Endothelial cell of umbilical vein (primary cell): ENCODE results near the gene AP5Z1. TPM values are rescaled to one million over a fixed set of nuclear protein-coding genes. Genes with fewer than 3 reads are reported as not detected.

Source experiments
- BruUV-seq: library from RNA; stranded (reverse); fragments of 400-500 nt; replicated peaks from 2 replicates; lab custom pipeline; 2021; lab: Mats Ljungman, UMichigan
- CTCF ChIA-PET: fragments of 300-600, 350-600 bp; sonication (Branson Sonifier 250); formaldehyde crosslinking; loops from one replicate; lab custom pipeline; 2021; ENCODE audit warnings: antibody characterized with exemption, inconsistent platforms; lab: Charles Lee
- POLR2A ChIA-PET: fragments of 300-600, 350-600 bp; sonication (Branson Sonifier 250); formaldehyde crosslinking; loops from one replicate; lab custom pipeline; 2021; ENCODE audit warnings: antibody characterized with exemption, inconsistent platforms; lab: Charles Lee
- DNase-seq: peaks from one replicate; pipeline ENCODE4 v3.0.0-alpha.2; 2011; ENCODE audit warnings: low read depth, low spot score
- FAIRE-seq: peaks from 2 replicates; lab custom pipeline; 2011; peaks lifted over from hg19 to GRCh38; lab: Jason Lieb, UNC
- H2AFZ ChIP-seq: 2 replicates; pipeline ENCODE4 v1.6.0; 2012; ENCODE audit warnings: low read depth, low read length, control low read depth, inconsistent platforms
- H3K27ac ChIP-seq: 2 replicates; pipeline ENCODE4 v1.5.1; 2011; ENCODE audit warnings: low read depth, mild to moderate bottlenecking, control low read depth, low read length, moderate library complexity; ENCODE audit not compliant: insufficient read depth
- H3K27me3 ChIP-seq, 2 experiments: 2 replicates each; pipeline versions ENCODE4 v1.6.0 to v1.6.1; 2011; ENCODE audit warnings: low read length in 2 of 2, mixed read lengths in 1 of 2; ENCODE audit not compliant: control insufficient read depth in 2 of 2, insufficient read depth in 2 of 2
- H3K36me3 ChIP-seq, 2 experiments: 2 replicates in 1 of 2; 3 replicates in 1 of 2; pipeline ENCODE4 v1.5.1; 2011; ENCODE audit warnings: low read length in 2 of 2, mild to moderate bottlenecking in 1 of 2, moderate library complexity in 1 of 2; ENCODE audit not compliant: control insufficient read depth in 2 of 2, insufficient read depth in 2 of 2; ENCODE audit errors: extremely low read depth in 1 of 2
- H3K4me1 ChIP-seq: 3 replicates; pipeline ENCODE4 v1.5.1; 2011; ENCODE audit warnings: mild to moderate bottlenecking, low read length; ENCODE audit not compliant: control insufficient read depth, insufficient read depth; ENCODE audit errors: extremely low read depth
- H3K4me2 ChIP-seq: 2 replicates; pipeline ENCODE4 v1.6.1; 2011; ENCODE audit warnings: low read length, control low read depth, mixed read lengths; ENCODE audit not compliant: insufficient read depth
- H3K4me3 ChIP-seq, 3 experiments: fragments of 200-600 bp in 1 of 3; sonication (generic), shearing (Covaris generic) in 1 of 3; replicated peaks in 1 of 3; 2 replicates each; pipeline ENCODE4 v1.5.1; 2011 to 2016; ENCODE audit warnings: control low read depth in 3 of 3, low read length in 3 of 3, mild to moderate bottlenecking in 2 of 3, inconsistent platforms in 1 of 3, low read depth in 1 of 3, moderate library complexity in 1 of 3; ENCODE audit not compliant: insufficient read depth in 1 of 3
- H3K79me2 ChIP-seq: 2 replicates; pipeline ENCODE4 v1.6.0; 2012; ENCODE audit warnings: low read length, inconsistent platforms; ENCODE audit not compliant: control insufficient read depth, insufficient read depth
- H3K9ac ChIP-seq: replicated peaks from 2 replicates; pipeline ENCODE3; 2011; ENCODE audit warnings: low read length, control low read depth; ENCODE audit not compliant: insufficient read depth; ENCODE audit errors: extremely low read depth
- H3K9me1 ChIP-seq: replicated peaks from 3 replicates; pipeline ENCODE4 v1.6.0; 2011; ENCODE audit warnings: mild to moderate bottlenecking, low read length; ENCODE audit not compliant: control insufficient read depth, insufficient read depth; ENCODE audit errors: extremely low read depth
- H3K9me3 ChIP-seq: replicated peaks from 2 replicates; pipeline ENCODE4 v1.5.1; 2012; ENCODE audit warnings: low read length, inconsistent platforms; ENCODE audit not compliant: control insufficient read depth, insufficient read depth
- H4K20me1 ChIP-seq: replicated peaks from 2 replicates; pipeline ENCODE3; 2011; ENCODE audit warnings: mild to moderate bottlenecking, low read length; ENCODE audit not compliant: control insufficient read depth, insufficient read depth; ENCODE audit errors: extremely low read depth
- EZH2 ChIP-seq: IDR thresholded peaks from 2 replicates; pipeline ENCODE4 v1.6.1; 2012; ENCODE audit warnings: borderline replicate concordance, low read depth, mild to moderate bottlenecking, moderate library complexity, low read length, inconsistent platforms; ENCODE audit not compliant: severe bottlenecking
- FOS ChIP-seq: IDR thresholded peaks from 2 replicates; pipeline ENCODE4 v1.6.1; 2011; ENCODE audit warnings: mild to moderate bottlenecking, low read length, moderate library complexity, borderline replicate concordance; ENCODE audit not compliant: insufficient read depth
- MAX ChIP-seq: IDR thresholded peaks from 2 replicates; pipeline ENCODE4 v1.6.1; 2011; ENCODE audit not compliant: insufficient read depth, insufficient read length
- POLR2AphosphoS5 ChIP-seq: IDR thresholded peaks from 2 replicates; pipeline ENCODE4 v1.6.1; 2012; ENCODE audit warnings: low read depth, mild to moderate bottlenecking, control low read depth, low read length, moderate library complexity; ENCODE audit not compliant: insufficient read depth
- dilution Hi-C: fragments of 300-500 bp; cut with MboI; formaldehyde crosslinking; loops from one replicate; pipeline ENCODE4 v1.15.0; 2019; ENCODE audit warnings: low sequenced_read_pairs; ENCODE audit not compliant: extremely low pct_ligation_motif_present
- intact Hi-C: fragments of 100-400 bp; cut with micrococcal nuclease; formaldehyde crosslinking; loops from one replicate; pipeline ENCODE4 v1.10.0; 2022
- polyA plus RNA-seq, 4 experiments: library from polyadenylated mRNA; depleted of rRNA in 3 of 4; stranded (reverse) in 3 of 4; unstranded in 1 of 4; fragments of >200 nt; gene quantifications; 2 replicates each; pipeline versions ENCODE4 v1.2.1 to v1.2.3, GENCODE V29; 2011 to 2012; ENCODE audit warnings: missing spikeins in 1 of 4
- total RNA-seq: library from RNA; stranded (reverse); gene quantifications from 2 replicates; pipeline ENCODE4 v1.2.3, GENCODE V29; 2021

Gene AP5Z1
- total and polyA plus RNA-seq, 2 donors (not counting 3 experiments of a cell fraction or from before 2014, with no cell fraction given), result 53.7 to 58.9 TPM

- peaks cover 49% of the 10 kb centered on the region for H3K4me1 ChIP-seq
- peak; percentile 96 for DNase-seq
- peak overlapping the region; percentile 76 for H3K27ac ChIP-seq
- intact Hi-C loops, result loop anchor here (1.0 kb wide), 3 partner anchors 19 to 60 kb away; no protein-coding TSS in a partner anchor
- no peaks in the 10 kb centered on the region for H3K9me1 ChIP-seq
- no peak overlapping the region for H2AFZ ChIP-seq
- no TSS peak for BruUV-seq
- H3K36me3 ChIP-seq, result peaks cover 7 to 11% of the 10 kb centered on the region in 2 experiments
- no peaks in the 10 kb centered on the region for H3K9me3 ChIP-seq
- no peak overlapping the region for H3K4me3 ChIP-seq
- POLR2A ChIA-PET, result interaction anchor here (0.5 to 2.3 kb wide), 4 partner anchors 20 to 489 kb away, joined by 6 to 12 read pairs (median 6); no protein-coding TSS in a partner anchor
- no peaks in the 10 kb centered on the region for H3K27me3 ChIP-seq
- H4K20me1 ChIP-seq, result no peaks in the 10 kb centered on the region
- dilution Hi-C loops, result no loop called here
- CTCF ChIA-PET, result interaction anchor here (0.6 to 2.1 kb wide), 9 partner anchors 10 to 131 kb away, joined by 3 to 14 read pairs (median 4); partner anchors contain the start of genes AP5Z1 and FOXK1
- peak; percentile 3 for TF ChIP-seq FOS
- no peak for TF ChIP-seq EZH2
- TF ChIP-seq POLR2AphosphoS5, result peak; percentile 75
- peak; percentile 21 for TF ChIP-seq MAX
- H3K79me2 ChIP-seq, result peaks cover 32% of the 10 kb centered on the region
- peak; percentile 93 for FAIRE-seq
- peak overlapping the region; percentile 47 for H3K9ac ChIP-seq
- H3K4me2 ChIP-seq, result peak overlapping the region; percentile 19
These were observed 30.8 kb upstream of the AP5Z1 start for GRCh38 chr7:4744391-4745264.
